ENCODE measurements around the gene COMMD10.

Gene COMMD10

DNA sequence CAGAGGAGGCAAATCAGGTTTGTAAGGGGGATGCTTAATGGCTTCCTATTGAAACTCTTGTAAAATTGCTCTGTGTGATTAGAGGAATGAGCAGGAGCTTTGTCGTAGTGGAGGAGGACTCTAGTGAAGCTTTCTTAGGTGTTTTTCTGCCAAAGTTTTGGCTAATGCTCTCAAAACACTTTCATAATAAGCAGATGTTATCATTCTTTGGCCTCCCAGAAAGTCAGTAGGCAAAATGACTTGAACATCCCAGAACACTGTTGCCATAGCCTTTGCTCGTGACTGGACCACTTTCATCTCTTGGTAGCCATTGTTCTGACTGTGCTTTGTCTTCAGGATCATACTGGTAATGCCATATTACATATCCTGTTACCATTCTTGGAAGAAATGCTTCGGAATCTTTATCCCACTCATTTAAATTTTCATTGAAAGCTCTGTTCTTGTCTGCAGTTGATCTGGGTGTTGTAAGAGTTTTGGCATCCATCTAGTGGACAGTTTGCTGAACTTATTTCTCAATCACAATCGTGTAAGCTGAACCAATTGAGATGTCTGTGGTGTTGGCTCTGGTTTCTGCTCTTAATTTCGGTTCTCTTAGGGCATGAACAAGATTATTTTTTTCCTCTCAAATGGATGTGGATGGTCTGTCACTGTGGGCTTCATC is 187.6 kb downstream of the COMMD10 start:
- Histone ChIP-seq H3K4me3 (ENCODE audit: low read depth in 1 of 2, low read length in 2 of 2) (no peak overlapping the region), H3K9me3 (ENCODE audit: low read length) (peaks cover 9% of the 10 kb centered on the region), H3K27me3 (ENCODE audit: control insufficient read depth in 1 of 2, insufficient read depth in 2 of 2, low read length in 2 of 2) (no peaks in the 10 kb centered on the region), H3K4me1 (ENCODE audit: insufficient read depth, low read length) (peaks cover 7% of the 10 kb centered on the region), H3K9ac (ENCODE audit: low read length) (no peak overlapping the region), H3K27ac (ENCODE audit: low read depth, low read length) (no peak overlapping the region), H3K36me3 (ENCODE audit: insufficient read depth, low read length) (no peaks in the 10 kb centered on the region)

DNA sequence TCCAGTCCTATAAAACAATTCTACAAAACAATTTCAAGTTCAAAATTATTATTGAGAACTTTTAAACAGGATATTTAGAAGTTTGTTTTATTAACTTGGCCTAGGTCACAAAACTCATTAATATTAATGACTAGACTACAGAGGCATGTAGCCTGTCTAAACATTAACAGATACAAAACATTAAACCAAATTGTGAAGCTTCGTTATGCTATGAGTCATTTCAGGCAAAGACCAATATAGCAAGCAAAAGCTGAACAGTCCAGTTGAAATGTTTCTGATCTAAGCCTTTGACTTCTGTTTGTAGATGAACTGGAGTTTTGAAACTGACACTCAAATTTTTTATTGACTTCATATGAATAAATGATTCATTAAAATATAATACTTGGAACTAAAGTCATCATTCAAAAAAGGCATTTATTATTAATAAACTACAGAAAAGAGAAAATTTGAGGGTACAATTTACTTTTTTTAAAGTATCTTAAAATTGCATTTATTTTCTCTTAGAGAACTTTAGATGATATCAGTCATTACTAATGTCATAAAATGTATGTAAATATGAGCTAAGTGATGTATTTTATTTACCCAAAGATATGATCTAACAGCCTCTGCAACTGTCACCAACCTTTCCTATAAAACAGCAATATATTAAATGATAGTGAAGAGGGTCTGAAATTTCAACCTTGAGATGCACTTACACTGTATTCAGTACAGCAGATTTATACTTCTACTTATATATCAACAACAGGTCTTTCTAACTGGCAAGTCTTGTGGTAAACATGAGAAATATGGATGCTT is 188.8 kb downstream of the COMMD10 start:
- Histone ChIP-seq H3K27ac (ENCODE audit: low read depth, low read length) (no peak overlapping the region), H3K4me3 (ENCODE audit: low read depth in 1 of 2, low read length in 2 of 2) (no peak overlapping the region), H3K9ac (ENCODE audit: low read length) (no peak overlapping the region), H3K27me3 (ENCODE audit: control insufficient read depth in 1 of 2, insufficient read depth in 2 of 2, low read length in 2 of 2) (no peaks in the 10 kb centered on the region), H3K4me1 (ENCODE audit: insufficient read depth, low read length) (peaks cover 7% of the 10 kb centered on the region), H3K9me3 (ENCODE audit: low read length) (peaks cover 9% of the 10 kb centered on the region), H3K36me3 (ENCODE audit: insufficient read depth, low read length) (no peaks in the 10 kb centered on the region)

DNA sequence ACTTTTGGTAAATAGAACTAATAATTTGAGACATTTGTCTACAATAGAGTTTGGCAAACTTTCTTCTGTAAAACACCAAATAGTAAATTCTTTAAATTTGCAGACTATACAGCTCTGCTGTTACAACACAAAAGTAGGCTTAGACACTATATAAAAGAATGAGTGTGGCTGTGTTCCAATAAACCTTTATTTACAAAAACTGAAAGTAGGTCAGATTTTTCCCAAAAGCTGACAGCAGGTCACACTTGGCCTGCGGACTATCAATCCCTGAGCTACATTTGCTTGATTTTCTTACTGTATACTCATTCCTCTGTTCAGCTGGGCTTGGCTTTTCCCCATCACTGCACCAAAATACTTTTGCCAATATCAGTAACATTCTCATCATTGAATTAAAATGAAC is 189.4 kb downstream of the COMMD10 start:
- Histone ChIP-seq H3K9ac (ENCODE audit: low read length) (no peak overlapping the region), H3K9me3 (ENCODE audit: low read length) (peaks cover 9% of the 10 kb centered on the region), H3K27ac (ENCODE audit: low read depth, low read length) (no peak overlapping the region), H3K27me3 (ENCODE audit: control insufficient read depth in 1 of 2, insufficient read depth in 2 of 2, low read length in 2 of 2) (no peaks in the 10 kb centered on the region), H3K36me3 (ENCODE audit: insufficient read depth, low read length) (no peaks in the 10 kb centered on the region), H3K4me1 (ENCODE audit: insufficient read depth, low read length) (peaks cover 7% of the 10 kb centered on the region), H3K4me3 (ENCODE audit: low read depth in 1 of 2, low read length in 2 of 2) (no peak overlapping the region)

DNA sequence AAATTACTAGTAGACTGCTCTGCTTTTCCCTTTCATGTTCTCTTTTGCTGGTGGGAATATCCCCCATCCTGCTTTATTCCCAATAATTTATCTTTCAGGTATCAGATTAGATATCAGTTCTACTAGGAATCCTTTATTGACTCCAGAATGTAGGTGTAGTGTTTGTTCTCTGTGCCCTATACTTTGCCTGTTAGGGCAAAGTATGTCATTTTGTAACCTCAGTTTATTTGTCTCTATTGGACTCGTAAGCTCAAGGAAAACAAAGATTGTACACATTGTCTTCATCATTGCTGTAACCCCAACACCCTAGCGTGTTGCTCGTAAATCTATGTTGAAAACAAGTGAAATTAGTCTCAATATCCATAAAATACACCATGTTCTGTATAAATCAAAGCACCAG is 190.5 kb downstream of the COMMD10 start:
- Histone ChIP-seq H3K9ac (ENCODE audit: low read length) (no peak overlapping the region), H3K36me3 (ENCODE audit: insufficient read depth, low read length) (no peaks in the 10 kb centered on the region), H3K4me1 (ENCODE audit: insufficient read depth, low read length) (peaks cover 7% of the 10 kb centered on the region), H3K4me3 (ENCODE audit: low read depth in 1 of 2, low read length in 2 of 2) (no peak overlapping the region), H3K27ac (ENCODE audit: low read depth, low read length) (no peak overlapping the region), H3K27me3 (ENCODE audit: control insufficient read depth in 1 of 2, insufficient read depth in 2 of 2, low read length in 2 of 2) (no peaks in the 10 kb centered on the region), H3K9me3 (ENCODE audit: low read length) (peaks cover 9% of the 10 kb centered on the region)

DNA sequence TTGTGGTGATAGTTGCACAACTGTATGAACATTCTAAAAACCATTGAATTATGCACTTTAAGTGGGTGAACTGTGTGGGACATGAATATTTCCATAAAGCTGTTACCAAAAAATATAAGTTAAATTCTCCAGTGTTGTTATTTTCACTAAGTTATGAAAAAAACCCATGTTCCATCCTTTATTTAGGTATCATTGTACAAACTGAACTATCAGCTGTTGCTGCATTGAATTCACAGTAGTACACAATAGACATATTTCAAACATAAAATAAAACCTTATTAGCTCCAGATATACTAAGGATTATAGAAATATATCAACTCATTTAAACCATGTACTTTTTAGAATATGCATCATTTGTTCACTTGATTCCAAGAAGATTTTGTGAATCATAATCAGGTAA is 192.1 kb downstream of the COMMD10 start:
- Histone ChIP-seq H3K4me1 (ENCODE audit: insufficient read depth, low read length) (peaks cover 7% of the 10 kb centered on the region), H3K36me3 (ENCODE audit: insufficient read depth, low read length) (no peaks in the 10 kb centered on the region), H3K9me3 (ENCODE audit: low read length) (peaks cover 9% of the 10 kb centered on the region), H3K9ac (ENCODE audit: low read length) (no peak overlapping the region), H3K4me3 (ENCODE audit: low read depth in 1 of 2, low read length in 2 of 2) (no peak overlapping the region), H3K27me3 (ENCODE audit: control insufficient read depth in 1 of 2, insufficient read depth in 2 of 2, low read length in 2 of 2) (no peaks in the 10 kb centered on the region), H3K27ac (ENCODE audit: low read depth, low read length) (no peak overlapping the region)

DNA sequence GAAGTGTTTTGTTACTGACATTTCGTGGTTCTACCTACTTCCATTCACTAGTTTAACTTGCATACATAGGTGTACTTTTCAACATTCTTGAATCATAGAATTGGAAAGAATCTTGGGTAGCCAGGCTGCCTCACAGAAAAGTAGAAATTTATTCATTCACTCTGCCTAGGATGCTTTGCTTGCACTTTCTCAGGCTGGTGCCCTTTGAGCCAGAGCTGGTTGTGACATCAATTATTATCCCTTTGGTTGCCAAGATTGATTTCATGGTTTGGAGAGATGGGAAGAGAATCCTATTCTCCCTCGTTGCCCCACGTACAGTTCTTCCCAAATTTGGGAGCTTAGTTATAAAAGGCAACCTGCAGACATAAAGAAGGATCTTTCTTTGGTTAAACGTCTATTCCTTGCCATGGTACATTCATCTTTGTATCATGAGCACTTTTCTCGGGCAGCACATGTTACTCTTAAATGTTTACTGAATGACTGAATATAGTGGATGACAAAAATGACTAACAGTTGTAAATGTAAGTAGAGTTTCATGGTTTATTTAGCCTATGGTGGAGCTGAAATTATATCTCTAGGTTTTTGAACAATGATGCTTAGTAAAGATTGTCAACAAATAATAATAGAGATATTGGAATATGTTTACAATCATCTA is 195.5 kb downstream of the COMMD10 start:
- no peaks in the 10 kb centered on the region for H3K4me1 ChIP-seq (ENCODE audit: insufficient read depth, low read length)
- H3K9ac ChIP-seq (ENCODE audit: low read length), result no peak overlapping the region
- H3K9me3 ChIP-seq (ENCODE audit: low read length), result peaks cover 9% of the 10 kb centered on the region
- no peak overlapping the region for H3K4me3 ChIP-seq (ENCODE audit: low read depth in 1 of 2, low read length in 2 of 2)
- no peaks in the 10 kb centered on the region for H3K36me3 ChIP-seq (ENCODE audit: insufficient read depth, low read length)
- H3K27ac ChIP-seq (ENCODE audit: low read depth, low read length), result no peak overlapping the region
- H3K27me3 ChIP-seq (ENCODE audit: control insufficient read depth in 1 of 2, insufficient read depth in 2 of 2, low read length in 2 of 2), result no peaks in the 10 kb centered on the region

DNA sequence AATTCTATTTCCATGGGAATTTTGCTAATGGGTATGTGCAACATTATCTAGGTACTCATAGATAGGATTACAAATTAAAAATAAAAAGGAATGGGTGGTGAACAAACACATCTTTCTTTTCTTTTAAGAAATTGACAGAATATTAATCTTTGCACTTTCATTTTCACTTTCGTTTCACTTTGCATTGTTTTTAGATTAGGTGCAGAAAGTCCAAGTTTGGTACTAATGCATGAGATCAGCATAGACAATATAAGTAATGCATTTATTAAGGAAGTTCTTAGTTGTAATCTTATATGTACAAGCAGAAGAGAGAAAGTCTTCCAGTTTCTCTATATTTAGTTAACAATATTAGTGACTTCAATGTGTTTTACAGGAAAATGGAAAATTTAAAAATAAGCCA is 196.5 kb downstream of the COMMD10 start:
- H3K9ac ChIP-seq (ENCODE audit: low read length), result no peak overlapping the region
- peaks cover 9% of the 10 kb centered on the region for H3K9me3 ChIP-seq (ENCODE audit: low read length)
- no peaks in the 10 kb centered on the region for H3K27me3 ChIP-seq (ENCODE audit: control insufficient read depth in 1 of 2, insufficient read depth in 2 of 2, low read length in 2 of 2)
- no peaks in the 10 kb centered on the region for H3K36me3 ChIP-seq (ENCODE audit: insufficient read depth, low read length)
- H3K4me3 ChIP-seq (ENCODE audit: low read depth in 1 of 2, low read length in 2 of 2), result no peak overlapping the region
- no peaks in the 10 kb centered on the region for H3K4me1 ChIP-seq (ENCODE audit: insufficient read depth, low read length)
- no peak overlapping the region for H3K27ac ChIP-seq (ENCODE audit: low read depth, low read length)

DNA sequence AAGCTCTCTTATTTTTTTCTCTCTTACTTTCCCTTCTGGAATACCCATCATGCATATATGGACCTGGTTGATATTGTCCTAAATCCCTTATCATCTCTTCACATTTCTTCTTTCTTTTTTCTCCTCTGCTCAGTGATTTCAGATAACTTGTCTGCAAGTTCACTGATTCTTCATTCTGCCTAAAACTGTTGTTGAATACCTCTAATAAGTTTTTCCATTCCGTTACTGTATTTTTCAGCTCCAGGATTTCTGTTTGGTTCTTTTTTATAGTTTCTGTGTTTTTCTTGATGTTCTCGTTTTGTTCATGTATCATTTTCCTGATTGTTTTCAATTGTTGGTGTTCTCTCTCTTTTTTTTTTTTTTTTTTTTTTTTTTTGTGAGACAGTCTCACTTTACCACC is 203.7 kb downstream of the COMMD10 start:
- H3K27me3 ChIP-seq (ENCODE audit: control insufficient read depth in 1 of 2, insufficient read depth in 2 of 2, low read length in 2 of 2), result no peaks in the 10 kb centered on the region
- no peaks in the 10 kb centered on the region for H3K4me1 ChIP-seq (ENCODE audit: insufficient read depth, low read length)
- H3K9me3 ChIP-seq (ENCODE audit: low read length), result peaks cover 6% of the 10 kb centered on the region
- no peak overlapping the region for H3K9ac ChIP-seq (ENCODE audit: low read length)
- no peaks in the 10 kb centered on the region for H3K36me3 ChIP-seq (ENCODE audit: insufficient read depth, low read length)
- H3K27ac ChIP-seq (ENCODE audit: low read depth, low read length), result no peak overlapping the region
- no peak overlapping the region for H3K4me3 ChIP-seq (ENCODE audit: low read depth in 1 of 2, low read length in 2 of 2)

DNA sequence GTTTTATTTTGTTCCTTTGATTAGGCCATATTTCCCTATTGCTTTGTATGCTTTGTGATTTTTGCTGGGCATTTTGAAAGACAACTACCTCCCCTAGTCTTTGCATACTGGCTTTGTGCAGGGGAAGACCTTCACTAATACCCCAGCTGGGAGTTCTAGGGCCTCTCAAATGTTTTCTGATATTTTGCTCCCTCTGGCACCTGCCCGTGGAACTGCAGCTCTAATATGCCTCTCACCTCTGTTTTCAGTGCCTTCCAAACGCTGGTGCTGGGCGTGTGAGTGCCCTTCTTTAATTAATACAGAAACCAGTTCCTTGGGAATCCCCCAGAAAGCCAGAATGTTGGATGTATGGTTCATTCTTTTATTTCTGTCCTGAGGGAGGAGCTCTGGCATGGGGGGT is 204.5 kb downstream of the COMMD10 start:
- no peak overlapping the region for H3K9ac ChIP-seq (ENCODE audit: low read length)
- no peaks in the 10 kb centered on the region for H3K4me1 ChIP-seq (ENCODE audit: insufficient read depth, low read length)
- no peaks in the 10 kb centered on the region for H3K36me3 ChIP-seq (ENCODE audit: insufficient read depth, low read length)
- no peak overlapping the region for H3K27ac ChIP-seq (ENCODE audit: low read depth, low read length)
- no peaks in the 10 kb centered on the region for H3K27me3 ChIP-seq (ENCODE audit: control insufficient read depth in 1 of 2, insufficient read depth in 2 of 2, low read length in 2 of 2)
- H3K4me3 ChIP-seq (ENCODE audit: low read depth in 1 of 2, low read length in 2 of 2), result no peak overlapping the region
- peaks cover 6% of the 10 kb centered on the region for H3K9me3 ChIP-seq (ENCODE audit: low read length)

DNA sequence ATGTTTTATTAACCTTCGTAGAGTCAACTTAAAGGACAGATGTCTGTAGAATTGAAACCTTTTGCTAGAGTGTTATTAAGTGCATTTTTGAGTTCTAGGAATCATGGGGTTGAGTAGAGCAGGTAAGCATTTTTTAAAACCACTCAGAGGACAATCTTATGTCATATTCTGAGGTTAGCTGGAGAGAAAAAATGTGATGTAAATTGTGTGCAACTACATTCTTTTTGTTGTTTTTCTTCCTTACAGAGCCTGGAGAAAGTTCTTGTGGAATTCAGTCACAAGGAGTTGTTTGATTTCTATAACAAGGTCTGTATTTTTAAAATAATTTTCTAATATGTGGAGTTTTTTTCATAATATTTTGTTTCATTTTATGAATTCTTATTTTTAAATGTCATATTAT is 206.4 kb downstream of the COMMD10 start:
- no peak overlapping the region for H3K4me3 ChIP-seq (ENCODE audit: low read depth in 1 of 2, low read length in 2 of 2)
- no peaks in the 10 kb centered on the region for H3K27me3 ChIP-seq (ENCODE audit: control insufficient read depth in 1 of 2, insufficient read depth in 2 of 2, low read length in 2 of 2)
- H3K4me1 ChIP-seq (ENCODE audit: insufficient read depth, low read length), result no peaks in the 10 kb centered on the region
- no peaks in the 10 kb centered on the region for H3K36me3 ChIP-seq (ENCODE audit: insufficient read depth, low read length)
- H3K27ac ChIP-seq (ENCODE audit: low read depth, low read length), result no peak overlapping the region
- H3K9me3 ChIP-seq (ENCODE audit: low read length), result peaks cover 6% of the 10 kb centered on the region
- no peak overlapping the region for H3K9ac ChIP-seq (ENCODE audit: low read length)

DNA sequence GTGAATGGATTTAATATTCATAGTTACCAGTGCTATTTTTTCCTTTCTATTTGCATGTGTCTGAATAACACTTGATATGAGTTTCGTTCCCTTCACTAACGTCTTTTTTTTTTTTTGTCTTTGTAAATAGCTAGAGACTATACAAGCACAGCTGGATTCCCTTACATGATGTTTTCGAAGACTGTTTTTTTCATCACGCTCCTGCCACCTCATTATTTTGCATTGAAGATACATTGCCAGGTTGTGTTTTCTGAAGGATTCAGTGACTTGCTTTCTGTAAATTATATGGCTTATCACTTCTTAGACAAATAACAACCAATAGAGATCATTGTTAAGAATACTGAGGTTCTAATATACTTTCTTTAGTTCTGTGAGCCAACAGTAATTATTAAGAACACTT is 207.5 kb downstream of the COMMD10 start:
- no peak overlapping the region for H3K9ac ChIP-seq (ENCODE audit: low read length)
- H3K27me3 ChIP-seq (ENCODE audit: control insufficient read depth in 1 of 2, insufficient read depth in 2 of 2, low read length in 2 of 2), result no peaks in the 10 kb centered on the region
- H3K36me3 ChIP-seq (ENCODE audit: insufficient read depth, low read length), result no peaks in the 10 kb centered on the region
- no peak overlapping the region for H3K4me3 ChIP-seq (ENCODE audit: low read depth in 1 of 2, low read length in 2 of 2)
- peaks cover 6% of the 10 kb centered on the region for H3K9me3 ChIP-seq (ENCODE audit: low read length)
- no peak overlapping the region for H3K27ac ChIP-seq (ENCODE audit: low read depth, low read length)
- no peaks in the 10 kb centered on the region for H3K4me1 ChIP-seq (ENCODE audit: insufficient read depth, low read length)
